ENCODE data around the gene APOBEC4.
"Not testable (repeated sequence)": the region's sequence is repeated elsewhere in the genome, so short reads cannot be mapped to it uniquely, and the experiment has no call there.

Gene APOBEC4

GRCh38 chr1:183628537-183628936, 24.6 kb downstream of the APOBEC4 start:
- TF ChIP-seq CTCF (IDR thresholded peaks at IDR 0.05; ENCODE audit: low read depth, low read length, missing control alignments) = no peak
- DNase-seq (ENCODE audit: extremely low read depth, low read depth) = no peak
- H3K4me3 ChIP-seq (replicated peaks; ENCODE audit: low read depth, low read length) = no peak overlapping the region

GRCh38 chr1:183626236-183626635, 26.9 kb downstream of the APOBEC4 start:
- not testable (repeated sequence) for DNase-seq (ENCODE audit: extremely low read depth, low read depth)

GRCh38 chr1:183622884-183623785, 30.0 kb downstream of the APOBEC4 start:
- DNase-seq (ENCODE audit: extremely low read depth, low read depth) = no peak
- peak; percentile 70 for TF ChIP-seq CTCF (IDR thresholded peaks at IDR 0.05; ENCODE audit: low read depth, low read length, missing control alignments)
- H3K4me3 ChIP-seq (replicated peaks; ENCODE audit: low read depth, low read length) = no peak overlapping the region

More at GRCh38 chr1:183626236-183626635, 26.9 kb downstream of the APOBEC4 start:
- not testable (repeated sequence) for H3K4me3 ChIP-seq (replicated peaks; ENCODE audit: low read depth, low read length)

GRCh38 chr1:183622013-183622412, 31.1 kb downstream of the APOBEC4 start:
- TF ChIP-seq CTCF (IDR thresholded peaks at IDR 0.05; ENCODE audit: low read depth, low read length, missing control alignments) = no peak
- no peak overlapping the region for H3K4me3 ChIP-seq (replicated peaks; ENCODE audit: low read depth, low read length)
- no peak for DNase-seq (ENCODE audit: extremely low read depth, low read depth)

GRCh38 chr1:183620311-183620710, 32.8 kb downstream of the APOBEC4 start:
- DNase-seq (ENCODE audit: extremely low read depth, low read depth) = no peak
- TF ChIP-seq CTCF (IDR thresholded peaks at IDR 0.05; ENCODE audit: low read depth, low read length, missing control alignments) = no peak
- no peak overlapping the region for H3K4me3 ChIP-seq (replicated peaks; ENCODE audit: low read depth, low read length)

GRCh38 chr1:183619781-183620180, 33.3 kb downstream of the APOBEC4 start:
- no peak overlapping the region for H3K4me3 ChIP-seq (replicated peaks; ENCODE audit: low read depth, low read length)
- no peak for DNase-seq (ENCODE audit: extremely low read depth, low read depth)
- TF ChIP-seq CTCF (IDR thresholded peaks at IDR 0.05; ENCODE audit: low read depth, low read length, missing control alignments) = no peak

GRCh38 chr1:183618202-183618601, 34.9 kb downstream of the APOBEC4 start:
- H3K4me3 ChIP-seq (replicated peaks; ENCODE audit: low read depth, low read length); DNase-seq (ENCODE audit: extremely low read depth, low read depth): not testable (repeated sequence)

- not testable (repeated sequence) for DNase-seq (ENCODE audit: extremely low read depth, low read depth); H3K4me3 ChIP-seq (replicated peaks; ENCODE audit: low read depth, low read length)
These were observed 40.1 kb downstream of the APOBEC4 start for GRCh38 chr1:183612975-183613374.
